HG02970 (cell line): Measurements from ENCODE around the gene TRMT61A.
A peak's percentile ranks its signal among the peaks of the same experiment; 100 is the strongest.

ENCODE experiments used
- ATAC-seq: cut with Tn5 transposase; IDR thresholded peaks from one replicate; pipeline ENCODE4 v1.9.1; 2021; ENCODE audit warnings: mild to moderate bottlenecking, moderate library complexity, moderate number of reproducible peaks; ENCODE audit not compliant: unreplicated experiment, low FRiP score

TRMT61A gene

DNA sequence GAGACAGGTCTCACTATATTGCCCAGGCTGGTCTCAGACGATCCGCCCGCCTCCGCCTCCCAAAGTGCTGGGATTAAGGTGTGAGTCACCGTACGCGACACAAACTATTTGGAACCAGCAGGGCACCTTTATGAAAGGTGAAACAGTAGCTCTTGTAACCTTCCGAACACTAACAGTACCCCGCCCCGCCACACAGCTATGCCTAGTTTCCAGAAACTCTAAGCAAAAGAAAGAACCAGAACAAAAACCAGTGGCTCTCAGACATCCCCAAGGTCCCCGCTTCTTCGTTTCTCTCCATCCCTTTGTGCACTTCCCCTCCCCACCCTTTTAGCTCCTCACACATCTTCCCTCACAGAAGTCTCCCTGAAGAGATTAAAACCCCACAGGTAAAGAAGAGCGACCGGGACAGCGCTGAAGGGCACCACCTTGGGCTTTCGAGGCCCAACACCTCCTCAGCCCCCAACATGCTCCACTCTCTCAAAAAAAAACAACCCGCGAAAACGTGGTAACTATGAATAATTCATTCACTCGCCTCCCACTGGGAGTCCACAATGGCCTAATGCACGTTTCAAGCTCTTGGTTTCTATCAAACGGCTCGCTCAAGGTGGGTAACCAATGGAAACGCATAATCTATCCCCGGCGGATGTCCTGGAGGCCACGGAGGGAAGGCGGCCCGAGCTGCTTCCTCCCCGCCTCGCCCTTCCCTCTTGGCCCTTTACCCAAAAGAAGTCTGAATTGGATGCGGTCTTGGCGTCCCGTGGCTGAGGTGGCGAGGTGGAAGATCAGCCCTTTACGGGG, 32.6 kb downstream of the TRMT61A start:
- no peak for ATAC-seq

DNA sequence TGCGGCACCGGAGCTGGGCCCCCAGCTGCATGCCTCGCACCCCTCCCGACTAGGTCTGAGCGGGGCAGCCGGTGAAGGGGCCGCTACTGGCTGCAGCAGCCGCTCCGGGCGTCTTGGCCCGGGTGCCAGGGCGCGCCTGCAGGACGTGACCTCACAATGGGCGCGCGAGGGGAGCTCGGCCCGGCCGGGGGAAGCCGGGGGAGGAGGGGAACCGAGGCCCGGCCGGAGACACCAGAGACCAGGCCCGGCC, 33.1 kb downstream of the TRMT61A start:
- no peak for ATAC-seq

DNA sequence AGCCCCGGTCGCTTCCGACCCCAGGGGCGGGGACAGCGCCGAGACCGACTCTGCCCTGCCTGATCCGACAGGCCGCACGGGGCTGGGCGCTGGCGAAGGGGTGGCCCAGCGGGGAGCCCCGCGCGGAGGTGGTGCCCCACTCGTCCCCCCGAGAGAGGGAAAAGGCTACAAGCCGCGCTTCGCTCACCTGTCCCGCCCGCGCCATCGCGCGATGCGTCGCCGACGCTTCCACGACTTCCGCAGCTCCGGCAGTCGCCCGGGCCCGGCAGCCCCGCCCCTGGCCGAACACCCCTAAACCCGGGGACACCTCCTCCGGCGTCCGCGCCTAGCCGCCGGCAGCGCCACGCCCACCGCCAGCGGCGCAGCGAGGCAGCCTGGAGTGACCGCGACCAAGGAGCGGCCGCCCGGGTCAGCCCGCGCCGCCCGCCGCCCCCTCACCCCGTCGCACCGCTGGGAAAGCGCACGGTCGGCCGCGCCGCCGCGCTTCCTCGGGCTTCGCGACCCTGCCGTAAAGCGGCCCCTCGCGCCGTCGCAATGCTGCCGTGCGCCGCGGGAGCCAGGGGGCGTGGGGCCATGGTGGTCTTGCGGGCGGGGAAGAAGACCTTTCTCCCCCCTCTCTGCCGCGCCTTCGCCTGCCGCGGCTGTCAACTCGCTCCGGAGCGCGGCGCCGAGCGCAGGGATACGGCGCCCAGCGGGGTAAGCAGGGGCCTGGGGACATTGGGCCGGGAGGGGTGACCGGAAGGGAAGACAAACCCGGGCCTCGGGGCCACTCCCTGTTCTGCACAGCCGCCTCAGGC, 33.6 kb downstream of the TRMT61A start, which contains the start of the genes BAG5 and COA8:
Gene BAG5, minus strand, starts transcription at position 229 of the 797 bp plus-strand sequence. CDS start 1,493 bp downstream, outside the sequence.
Gene COA8, plus strand, starts transcription at position 532 of the 797 bp plus-strand sequence. Its CDS starts 42 bp downstream, at position 574.
- ATAC-seq: peak; percentile 75

DNA sequence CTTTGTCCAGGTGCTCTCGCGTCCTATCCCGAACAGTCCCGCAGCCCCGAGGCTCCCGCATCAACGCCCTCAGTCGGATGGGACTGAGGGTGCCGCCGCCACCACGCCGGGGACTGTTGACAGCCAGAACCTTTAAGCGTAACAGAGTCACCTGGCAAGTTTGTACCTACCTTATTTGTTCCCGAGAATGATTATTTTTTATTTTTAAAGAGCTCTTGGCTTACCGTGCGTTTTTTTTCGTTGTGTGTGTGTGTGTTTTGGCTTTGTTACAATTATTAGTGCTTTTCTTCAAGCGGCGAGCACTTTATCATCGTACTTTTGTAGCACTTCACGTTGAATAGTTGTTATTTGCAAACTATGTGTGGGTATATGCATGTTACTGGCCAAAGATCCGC, 34.2 kb downstream of the TRMT61A start:
- no peak for ATAC-seq

DNA sequence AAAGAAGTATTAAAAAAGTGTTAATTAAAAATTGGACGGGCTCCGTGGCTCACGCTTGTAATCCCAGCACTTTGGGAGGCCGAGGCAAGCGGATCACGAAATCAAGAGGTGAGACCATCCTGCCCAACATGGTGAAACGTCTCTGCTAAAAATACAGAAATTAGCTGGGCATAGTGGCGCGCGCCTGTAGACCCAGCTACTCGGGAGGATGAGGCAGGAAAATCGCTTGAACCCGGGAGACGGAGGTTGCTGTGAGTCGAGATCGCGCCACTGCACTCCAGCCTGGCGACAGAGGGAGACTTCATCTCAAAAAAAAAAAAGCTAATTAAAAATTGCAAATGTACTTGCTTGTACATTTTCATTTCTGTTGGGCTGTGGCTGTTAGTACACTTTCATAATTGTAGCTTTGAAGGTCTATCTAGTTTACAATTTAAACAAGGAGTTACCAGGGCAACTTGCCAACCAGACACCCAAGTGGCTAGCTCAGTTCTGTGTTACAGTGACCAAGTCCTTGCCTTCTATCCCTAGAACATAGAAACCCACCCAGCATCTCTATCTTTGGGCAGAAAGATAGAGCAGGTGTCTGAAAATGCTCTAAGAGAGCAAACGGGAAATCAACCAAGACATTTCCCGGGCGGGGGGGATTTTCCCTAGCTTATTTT, 35.0 kb downstream of the TRMT61A start:
- ATAC-seq: no peak

DNA sequence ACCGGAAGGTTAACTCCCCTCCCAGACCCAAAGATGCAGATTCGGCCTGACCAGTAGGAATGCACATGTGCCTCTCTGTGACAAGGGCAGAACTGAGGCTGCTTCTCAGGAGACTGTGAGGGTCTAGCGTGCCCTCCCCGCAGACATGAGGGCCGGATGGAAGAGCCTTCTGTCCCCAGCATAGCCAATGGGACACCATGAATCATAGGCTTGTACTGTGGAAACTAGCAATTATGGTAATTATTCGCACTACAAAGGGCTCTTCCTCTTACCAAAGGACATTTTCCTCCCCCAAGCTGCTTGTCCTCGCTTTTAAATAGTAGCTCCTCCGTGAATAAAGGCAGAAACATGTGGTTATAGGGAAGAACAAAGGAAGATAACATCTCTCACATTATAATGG, 40.0 kb downstream of the TRMT61A start:
- no peak for ATAC-seq

DNA sequence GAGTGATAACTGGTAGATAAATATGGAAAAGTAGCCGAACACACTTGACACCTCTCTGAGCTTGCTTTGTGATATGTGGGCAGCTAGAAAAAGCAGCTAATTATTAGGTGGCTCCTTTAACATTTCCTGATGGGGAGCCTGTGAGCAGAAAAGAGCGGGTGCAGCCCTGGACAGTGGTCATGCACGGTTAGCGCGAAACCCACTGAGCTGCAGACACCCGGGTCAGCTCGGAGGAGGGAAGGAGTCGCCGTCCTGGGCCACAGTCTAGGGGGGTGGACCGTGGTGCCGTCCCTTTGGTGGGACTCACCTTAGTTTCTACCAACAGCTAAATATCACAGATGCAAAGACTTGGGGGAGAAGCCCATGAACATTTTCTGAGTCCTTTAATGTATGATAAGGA, 40.4 kb downstream of the TRMT61A start:
- ATAC-seq: no peak

DNA sequence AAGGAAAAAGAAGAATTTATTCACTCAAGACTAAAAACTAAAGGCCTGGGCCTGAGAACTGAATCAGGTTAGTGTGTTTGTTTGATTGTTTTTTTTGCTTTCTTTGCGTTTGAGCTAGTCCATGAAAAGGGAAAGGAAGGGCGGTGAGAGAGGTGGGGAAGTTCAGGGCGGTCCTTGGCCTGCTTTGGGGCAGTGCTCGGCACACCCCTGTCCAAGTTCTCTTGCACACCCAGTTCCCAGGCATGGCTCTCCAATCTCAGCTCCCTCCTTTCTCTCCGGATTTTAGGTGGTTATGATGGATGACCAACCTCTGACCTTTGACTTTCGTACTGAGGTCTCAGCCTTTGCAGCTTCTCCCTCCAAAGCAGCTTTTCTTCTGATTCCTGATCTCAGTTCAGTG, 45.1 kb downstream of the TRMT61A start:
- ATAC-seq: no peak

DNA sequence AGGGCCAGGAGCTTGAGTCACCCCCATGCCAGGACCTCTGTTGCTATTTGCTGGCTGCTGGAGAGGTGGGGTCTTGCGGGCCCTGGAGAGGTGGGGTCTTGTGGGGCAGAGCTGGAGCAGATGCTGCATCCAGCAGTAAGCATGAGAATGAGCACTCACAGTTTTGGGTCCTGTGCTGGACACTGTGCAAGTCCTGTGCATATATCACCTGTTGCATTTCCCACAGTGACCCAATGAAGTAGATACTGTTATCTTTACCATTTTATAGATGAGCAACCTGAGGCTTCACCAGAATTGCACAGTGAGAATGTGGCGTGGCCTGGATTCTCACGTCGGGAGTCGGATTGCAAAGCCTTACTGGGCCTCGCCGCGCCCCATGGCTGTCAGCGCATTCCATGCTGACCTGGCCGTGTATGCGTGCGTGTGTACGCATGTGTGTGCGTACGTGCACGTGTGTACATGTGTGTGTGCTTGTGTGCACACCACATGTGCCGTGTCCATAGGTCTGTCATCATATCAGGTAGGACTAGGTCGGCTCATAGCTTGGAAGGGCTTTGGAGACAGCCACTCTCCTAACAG, 45.8 kb downstream of the TRMT61A start:
- no peak for ATAC-seq

DNA sequence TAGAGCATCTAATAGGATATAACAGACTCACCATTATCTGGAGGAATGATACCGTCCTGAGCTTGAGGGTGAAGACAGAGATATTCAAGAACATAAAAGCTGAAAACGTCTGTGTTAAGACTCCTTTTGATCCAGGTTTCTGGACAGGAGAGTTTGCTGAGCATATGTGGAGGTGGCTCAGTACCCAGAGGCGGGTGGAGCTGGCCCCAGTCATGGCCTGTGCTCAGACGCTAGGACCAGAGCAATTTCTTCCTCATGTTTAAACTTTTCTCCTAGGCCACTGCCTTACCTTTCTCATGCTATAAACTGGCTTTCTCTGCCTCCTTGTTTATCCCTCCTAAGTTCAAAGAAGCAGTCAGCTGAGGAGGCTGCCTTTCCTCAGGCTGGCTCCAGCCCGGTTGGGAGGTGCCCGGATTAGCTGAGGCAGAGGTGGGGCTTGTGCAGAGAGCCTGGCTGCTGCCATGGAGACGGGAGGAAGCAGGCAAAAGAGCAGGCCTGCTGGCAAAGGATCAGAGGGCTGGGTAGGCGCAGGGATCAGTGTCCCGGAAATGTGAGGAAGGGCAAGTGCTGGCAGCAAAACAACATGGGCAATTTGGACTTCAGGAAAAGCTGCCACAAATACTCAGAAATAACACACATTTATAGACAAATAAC, 47.5 kb downstream of the TRMT61A start:
- ATAC-seq: no peak

DNA sequence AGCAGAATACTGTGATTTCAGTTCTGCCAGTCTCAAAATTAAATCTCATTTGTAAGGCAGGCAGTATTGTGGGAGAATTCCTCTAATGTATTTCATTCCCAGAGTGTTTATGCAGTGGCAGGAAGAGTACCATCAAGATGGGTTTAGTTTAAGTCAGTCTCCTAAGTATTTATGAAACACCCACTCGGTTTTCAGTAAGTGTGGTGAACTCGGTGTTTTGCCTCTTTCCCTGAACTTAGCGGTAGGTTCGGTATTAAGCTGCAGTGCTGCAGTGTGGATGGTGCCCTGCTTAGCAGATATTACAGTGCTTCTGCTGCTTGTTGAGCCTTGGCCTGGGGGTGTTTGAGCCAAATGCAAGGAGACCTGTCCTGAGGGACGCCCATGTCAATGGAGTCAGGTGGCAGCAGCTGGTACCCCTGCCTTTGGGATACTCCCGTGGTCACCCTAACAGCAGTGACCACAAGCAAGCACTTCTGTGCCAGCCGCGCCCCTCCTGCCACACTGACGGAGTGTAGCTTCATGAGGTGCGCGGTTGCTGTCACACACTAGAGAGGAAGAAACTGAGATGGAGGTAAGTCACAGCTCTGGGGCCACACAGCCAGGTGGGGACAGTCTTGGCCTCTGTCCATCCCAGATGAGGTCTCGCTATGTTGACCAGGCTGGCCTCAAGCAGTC, 49.5 kb downstream of the TRMT61A start:
- ATAC-seq: no peak

DNA sequence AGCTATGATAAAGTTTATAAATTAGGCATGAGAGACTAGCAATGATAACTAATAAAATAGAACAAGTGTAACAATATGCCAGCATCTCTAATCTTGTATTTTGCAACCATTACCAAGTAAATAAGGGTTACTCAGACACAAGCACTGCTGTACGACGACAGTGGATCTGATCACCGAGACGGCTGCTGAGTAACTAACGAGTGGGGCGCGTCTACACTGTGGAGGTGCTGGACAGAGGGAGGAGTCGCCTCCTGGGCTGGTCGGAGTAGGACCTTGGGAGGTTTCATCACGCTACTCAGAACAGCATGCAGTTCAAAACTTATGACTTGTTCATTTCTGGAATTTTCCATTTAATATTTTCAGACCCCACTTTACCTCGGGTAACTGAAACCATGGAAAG, 52.2 kb downstream of the TRMT61A start:
- ATAC-seq: no peak

DNA sequence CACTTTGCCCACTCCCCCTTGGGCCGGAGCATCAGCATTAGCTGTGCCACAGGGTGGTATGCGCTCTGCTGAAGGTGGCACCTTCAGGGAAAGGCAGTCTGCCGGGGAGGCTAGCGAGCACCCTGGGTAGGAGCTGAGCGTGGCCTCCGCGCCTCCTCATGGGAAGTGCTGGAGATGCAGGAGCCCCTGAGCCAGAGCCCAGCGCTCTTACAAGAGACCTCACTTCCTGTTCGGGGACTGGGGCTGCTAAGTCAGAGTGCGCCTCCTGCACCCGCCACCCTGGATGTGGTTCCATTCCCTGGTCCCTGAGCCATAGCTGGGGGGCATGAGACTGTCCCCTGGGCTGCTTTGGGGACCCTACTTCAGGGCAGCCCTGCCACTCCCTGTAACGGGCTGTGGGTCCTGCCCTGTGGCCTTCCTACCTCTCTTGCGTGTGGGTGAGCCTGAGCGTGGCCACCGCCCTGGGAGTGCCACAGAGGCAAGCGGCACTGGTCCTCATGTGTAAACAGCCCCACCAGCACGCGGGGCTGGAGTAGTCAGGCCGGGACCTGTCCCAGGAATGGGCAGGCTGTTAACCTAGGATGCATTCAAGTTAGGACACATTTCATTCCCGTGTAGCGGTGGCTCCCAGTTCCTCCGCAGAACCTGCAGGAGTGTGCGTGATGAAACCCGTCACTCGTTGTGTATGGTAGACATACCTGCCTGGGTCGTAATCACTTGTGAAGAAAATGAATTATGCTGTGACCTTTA, 53.1 kb downstream of the TRMT61A start:
- ATAC-seq: no peak

DNA sequence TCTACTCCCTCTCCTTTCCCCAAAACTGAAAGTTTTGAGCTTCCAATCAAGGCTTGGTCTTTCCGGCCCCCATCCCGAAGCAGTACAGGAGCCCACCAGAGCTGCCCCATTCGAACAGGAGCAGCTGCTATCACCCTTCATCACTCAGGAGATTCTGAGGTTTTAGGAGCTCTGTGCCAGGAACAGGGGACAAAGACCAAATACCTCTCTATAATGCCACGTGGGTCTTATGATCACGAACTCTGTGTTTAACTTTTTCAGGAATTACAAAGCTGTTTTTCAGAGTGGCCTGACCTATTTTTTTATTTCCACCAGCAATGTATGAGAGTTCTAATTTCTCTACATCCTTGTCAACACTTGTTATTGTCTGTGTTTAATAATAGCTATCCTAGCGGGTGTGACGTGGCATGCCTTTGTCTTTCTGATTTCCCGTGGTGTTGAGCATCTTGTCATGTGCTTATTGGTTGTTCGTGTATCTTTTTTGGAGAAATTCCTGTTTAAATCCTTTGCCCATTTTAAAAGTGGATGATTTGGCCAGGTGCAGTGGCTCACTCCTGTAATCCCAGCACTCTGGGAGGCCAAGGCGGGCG, 55.4 kb downstream of the TRMT61A start:
- ATAC-seq: no peak
